ENCODE data around the gene CDCA5. TPM values are rescaled to one million over a fixed set of nuclear protein-coding genes. Genes with fewer than 3 reads are reported as not detected.
"Not testable (repeated sequence)": the region's sequence is repeated elsewhere in the genome, so short reads cannot be mapped to it uniquely, and the experiment has no call there.

Gene CDCA5
- polyA plus RNA-seq, 4 donors = 16.9 to 22.4 (median 21.1) TPM

DNA sequence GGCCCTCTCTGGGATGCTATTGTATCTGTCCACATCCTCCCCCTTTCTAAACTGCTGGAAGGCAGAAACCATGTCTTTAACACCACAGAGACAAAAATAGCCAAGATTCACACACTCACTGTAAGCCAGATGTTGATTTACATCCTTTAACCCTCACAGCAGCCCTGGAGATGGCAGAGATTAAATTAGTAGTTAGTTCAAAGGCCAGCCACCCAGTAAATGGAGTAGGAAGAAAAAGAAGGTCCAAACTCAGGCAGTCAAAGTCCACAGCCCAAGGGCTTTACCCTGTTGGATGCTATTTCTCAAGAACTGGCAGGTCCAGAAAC is 35.8 kb upstream of the CDCA5 start:
- no peak for DNase-seq (ENCODE audit: low read depth in 4 of 4, low spot score in 2 of 4)

DNA sequence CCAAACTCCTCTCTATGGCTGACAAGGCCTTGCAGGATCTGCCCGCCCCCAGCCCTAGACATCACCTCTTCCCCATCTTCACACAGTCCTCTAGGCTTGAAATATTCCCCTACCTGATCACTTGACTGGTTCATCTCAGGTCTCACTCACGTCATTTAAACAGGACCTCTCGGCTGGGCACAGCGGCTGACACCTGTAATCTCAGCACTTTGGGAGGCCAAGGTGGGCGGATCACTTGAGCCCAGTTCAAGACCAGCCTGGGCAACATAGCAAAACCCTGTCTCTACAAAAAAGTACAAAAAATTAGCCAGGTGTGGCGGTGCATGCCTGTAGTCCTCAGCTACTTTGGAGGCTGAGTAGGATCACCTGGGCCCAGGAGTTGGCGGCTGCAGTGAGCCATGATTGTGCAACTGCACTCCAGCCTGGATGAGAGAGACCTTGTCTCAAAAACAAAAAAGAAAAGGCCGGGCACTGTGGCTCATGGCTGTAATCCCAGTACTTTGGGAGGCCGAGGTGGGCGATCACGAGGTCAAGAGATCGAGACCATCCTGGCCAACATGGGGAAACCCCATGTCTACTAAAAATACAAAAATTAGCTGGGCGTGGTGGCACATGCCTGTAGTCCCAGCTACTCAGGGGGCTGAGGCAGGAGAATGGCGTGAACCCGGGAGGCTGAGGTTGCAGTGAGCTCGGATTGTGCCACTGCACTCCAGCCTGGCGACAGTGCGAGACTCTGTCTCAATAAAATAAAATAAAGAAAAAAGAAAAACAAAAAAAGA is 35.2 kb upstream of the CDCA5 start:
- not testable (repeated sequence) for DNase-seq (ENCODE audit: low read depth in 4 of 4, low spot score in 2 of 4)

DNA sequence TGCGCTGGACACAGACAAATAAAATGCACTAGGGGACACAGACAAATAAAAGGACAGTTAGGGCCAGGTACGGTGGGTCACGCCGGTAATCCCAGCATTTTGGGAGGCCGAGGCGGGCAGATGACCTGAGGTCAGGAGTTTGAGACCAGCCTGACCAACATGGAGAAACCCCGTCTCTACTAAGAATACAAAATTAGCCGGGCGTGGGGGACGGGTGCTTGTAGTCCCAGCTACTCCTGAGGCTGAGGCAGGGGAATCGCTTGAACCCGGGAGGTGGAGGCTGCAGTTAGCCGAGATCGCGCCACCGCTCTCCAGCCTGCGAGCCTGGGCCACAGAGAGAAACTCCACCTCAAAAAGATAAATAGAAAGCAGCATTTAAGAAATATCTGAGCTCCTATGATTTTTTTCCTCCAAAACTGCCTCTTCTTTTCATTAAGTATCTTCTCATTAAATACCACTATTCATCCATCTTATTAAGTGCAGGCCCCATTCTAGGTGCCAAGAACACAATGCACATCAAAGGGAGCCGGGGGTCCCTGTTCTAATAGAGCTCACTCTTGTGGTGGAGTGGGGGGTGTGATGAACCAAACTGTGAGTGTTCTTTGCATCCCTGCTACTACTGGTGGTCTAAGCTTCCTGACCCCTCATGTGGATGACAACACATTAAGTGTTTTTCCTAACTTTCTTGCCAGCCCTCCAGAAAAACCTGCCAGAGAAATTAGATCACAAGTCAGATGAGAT is 34.4 kb upstream of the CDCA5 start:
- no peak for DNase-seq (ENCODE audit: low read depth in 4 of 4, low spot score in 2 of 4)

DNA sequence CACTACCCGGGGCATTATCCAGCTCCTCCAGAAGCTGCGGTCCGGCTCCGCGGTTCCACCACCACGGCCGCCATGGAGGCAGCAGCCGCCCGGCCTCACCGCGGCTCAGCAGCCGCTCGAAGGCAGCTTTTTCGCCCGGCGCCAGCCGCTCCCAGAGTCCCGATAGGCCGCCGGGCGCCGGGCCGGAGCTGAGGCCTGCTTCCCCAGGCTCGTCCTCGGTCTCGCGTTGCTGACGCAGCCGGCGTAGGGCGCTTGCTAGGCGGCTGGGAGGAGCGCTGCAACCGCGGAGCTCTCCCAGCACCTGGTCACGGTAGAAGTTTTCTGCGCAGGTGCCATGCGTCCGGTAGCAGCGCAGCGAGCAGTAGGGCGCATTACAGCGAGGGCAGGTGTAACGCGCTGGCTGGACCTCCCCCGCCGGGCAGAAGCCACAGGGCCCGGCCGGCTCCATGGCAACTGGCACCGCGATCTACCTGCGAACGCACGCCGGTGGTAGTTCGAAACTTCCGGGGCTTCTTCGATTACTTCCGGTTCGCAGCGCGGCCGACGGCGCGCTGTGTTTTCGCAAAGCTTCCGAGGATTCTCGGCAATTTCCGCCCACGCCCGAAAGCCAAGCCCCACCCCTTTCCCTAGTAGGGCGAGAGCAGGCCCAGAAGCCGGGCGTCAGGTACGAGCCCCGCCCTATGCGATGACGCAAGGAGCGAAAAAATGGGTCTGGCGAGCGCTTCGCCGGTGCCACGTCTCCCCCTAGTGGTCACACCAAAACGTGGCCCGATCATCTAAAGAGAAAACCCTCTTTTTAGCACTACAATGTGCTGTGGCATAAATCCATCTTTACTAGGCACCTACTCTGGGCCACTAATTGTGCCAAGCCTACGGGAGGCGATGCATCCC is 33.6 kb upstream of the CDCA5 start, which contains the start of gene ZNHIT2:
Gene ZNHIT2, minus strand, starts transcription at position 496 of the 891 bp plus-strand sequence. Its CDS starts 48 bp downstream, at position 448.
- peak in 3 of 4 donors; percentile 96 to 98 (median 98) for DNase-seq (ENCODE audit: low read depth in 4 of 4, low spot score in 2 of 4)

DNA sequence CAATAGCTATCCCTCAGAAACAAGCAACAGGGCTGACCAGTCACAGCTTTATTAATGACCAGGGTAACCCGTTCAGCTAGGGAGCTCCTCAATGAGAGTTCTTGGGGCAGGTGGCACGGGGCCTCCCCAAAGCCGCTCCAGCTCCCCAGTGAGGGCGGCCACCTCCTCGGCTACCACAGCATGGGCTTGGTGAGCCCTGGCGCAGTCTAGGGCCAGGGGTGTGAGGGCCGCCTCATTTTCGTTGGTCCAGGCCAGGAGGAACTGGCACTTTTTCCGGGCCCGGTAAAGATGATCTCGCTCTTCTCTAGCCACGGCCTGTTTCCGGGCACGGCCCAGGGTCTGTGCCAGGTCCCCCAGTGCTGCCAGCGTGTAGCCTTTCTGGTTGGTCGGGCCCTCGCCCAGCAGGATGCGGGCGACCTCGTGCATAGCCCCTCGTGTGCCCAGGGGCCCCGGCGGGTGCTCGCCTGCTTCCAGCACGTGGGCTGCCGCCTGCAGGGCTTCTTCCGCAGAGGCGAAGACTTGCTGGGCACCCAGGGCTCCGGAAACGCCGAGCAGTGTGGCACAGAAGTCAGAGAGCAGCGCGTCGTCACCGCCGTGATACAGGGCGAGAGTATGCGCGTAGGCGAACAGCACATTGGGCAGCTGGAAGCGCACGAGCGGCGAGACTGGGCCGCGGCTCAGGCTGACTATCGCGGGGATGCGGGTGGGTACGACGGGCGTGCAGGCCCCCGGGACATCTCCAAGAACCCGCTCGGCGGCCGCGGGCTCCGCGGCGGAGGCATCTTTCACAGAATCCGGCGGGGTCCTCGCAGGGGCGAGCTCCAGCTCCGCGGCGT is 32.7 kb upstream of the CDCA5 start:
- no peak for DNase-seq (ENCODE audit: low read depth in 4 of 4, low spot score in 2 of 4)

DNA sequence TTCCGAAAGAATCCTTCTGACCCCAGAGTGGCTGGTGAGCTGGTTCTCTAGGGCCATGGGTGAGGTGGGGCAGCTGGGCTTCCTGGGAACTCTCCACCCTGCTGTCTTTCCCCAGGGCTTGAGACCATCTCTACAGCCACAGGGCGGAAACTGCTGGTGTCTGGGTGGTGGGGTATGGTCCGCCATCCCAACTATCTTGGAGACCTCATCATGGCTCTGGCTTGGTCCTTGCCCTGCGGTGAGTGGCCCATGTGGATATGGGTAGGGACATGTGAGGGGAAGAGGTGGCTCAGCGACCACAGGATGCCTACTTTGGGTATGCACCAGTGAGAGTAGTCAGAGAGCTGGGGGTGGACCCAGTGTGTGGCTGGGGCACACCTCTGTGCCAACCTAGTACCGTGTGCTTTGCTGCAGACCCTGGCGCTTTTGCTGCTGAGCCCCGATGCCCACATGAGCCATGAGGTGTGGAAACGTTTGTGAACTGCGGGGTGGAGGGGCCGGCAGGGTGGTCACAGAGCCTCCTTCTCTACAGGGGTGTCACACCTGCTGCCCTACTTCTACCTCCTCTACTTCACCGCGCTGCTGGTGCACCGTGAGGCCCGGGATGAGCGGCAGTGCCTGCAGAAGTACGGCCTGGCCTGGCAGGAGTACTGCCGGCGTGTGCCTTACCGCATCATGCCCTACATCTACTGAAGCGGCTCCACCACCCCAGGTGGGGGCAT is 31.7 kb upstream of the CDCA5 start:
- no peak for DNase-seq (ENCODE audit: low read depth in 4 of 4, low spot score in 2 of 4)

DNA sequence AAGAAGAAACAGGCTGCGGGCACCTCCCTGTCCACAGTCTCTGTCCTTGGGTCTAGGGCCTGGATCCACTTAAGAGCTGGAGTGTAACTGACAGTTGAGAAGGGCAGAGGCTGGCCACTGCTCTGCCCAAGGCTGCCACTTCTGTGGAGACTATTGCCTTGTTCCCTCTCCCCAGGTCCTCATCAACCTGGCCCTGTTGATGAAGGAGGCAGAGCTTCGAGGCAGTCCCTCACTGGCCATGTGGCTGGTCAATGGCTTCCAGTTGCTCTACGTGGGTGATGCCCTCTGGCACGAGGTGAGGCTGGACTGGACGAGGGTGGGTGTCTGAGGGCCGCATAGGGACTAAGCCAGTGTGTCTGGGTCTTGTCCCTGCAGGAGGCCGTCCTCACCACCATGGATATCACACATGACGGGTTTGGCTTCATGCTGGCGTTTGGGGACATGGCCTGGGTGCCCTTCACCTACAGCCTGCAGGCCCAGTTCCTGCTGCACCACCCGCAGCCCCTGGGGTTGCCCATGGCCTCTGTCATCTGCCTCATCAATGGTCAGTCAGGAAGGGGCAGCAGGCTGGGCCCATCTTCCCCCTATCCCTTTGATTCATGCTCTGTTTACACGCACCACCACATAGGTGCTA is 30.8 kb upstream of the CDCA5 start:
- no peak for DNase-seq (ENCODE audit: low read depth in 4 of 4, low spot score in 2 of 4)

DNA sequence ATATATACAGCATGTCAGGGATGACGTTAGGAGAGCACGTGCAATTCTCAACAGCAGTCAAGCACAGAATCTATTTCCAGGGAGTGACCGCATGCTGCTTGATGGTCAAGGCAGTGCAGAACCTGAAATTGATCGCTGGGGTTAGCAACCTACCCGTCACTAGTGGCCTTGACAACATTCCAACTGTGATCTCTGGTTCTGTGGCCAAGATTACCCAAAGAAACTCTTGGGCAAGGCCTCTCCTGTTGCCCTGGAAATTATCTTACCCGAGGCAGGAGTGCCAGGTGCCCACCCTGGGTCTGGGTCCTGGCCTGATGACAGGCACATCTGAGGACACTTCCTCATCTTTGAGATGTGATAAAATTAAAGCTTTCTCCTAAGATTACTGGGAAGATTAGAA is 30.0 kb upstream of the CDCA5 start:
- DNase-seq (ENCODE audit: low read depth in 4 of 4, low spot score in 2 of 4) = no peak

DNA sequence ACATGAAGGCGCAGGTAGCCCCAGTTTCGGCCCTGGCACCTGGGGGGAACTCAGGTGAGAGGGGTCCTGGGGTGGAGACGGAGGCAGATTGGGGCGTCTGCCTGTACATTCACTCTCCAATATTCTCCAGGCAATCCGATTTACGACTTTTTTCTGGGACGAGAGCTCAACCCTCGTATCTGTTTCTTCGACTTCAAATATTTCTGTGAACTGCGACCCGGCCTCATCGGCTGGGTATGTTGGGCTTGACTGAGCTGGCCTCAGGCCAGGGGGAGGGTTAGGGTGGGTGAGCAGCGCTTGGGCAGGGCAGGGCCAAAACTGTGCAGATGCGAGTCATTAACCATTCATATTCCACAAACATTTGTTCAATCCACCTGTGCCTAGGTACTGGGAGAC is 29.5 kb upstream of the CDCA5 start:
- no peak for DNase-seq (ENCODE audit: low read depth in 4 of 4, low spot score in 2 of 4)

DNA sequence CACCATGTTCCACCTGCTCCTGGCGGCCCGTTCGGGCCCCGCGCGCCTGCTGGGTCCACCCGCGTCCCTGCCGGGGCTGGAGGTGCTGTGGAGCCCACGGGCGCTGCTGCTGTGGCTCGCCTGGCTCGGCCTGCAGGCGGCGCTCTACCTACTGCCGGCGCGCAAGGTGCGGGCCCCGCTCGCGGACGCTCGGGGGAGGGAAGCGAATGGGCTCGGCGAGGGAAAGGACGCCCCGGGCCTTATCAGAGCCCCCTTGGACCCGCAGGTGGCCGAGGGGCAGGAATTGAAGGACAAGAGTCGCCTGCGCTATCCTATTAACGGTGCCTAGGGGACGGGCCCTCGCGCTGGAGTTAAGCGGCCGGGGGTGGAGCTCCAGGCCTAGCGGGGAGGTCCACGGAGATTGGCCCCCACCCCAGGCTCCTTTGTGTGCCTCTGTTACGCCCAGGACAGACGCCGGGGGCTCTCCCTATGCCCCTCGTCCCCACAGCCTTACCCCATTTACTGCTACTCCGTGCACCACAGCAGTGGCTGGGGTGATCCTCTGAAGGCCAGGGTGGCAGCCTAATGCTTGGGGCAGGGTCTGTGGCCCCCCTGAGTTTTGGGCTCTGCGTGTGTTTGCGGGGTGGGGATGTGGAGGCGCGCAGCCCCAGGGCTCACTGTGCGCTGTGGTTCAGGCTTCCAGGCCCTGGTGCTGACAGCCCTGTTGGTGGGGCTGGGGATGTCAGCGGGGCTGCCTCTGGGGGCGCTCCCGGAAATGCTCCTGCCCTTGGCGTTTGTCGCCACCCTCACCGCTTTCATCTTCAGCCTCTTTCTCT is 28.9 kb upstream of the CDCA5 start:
- DNase-seq (ENCODE audit: low read depth in 4 of 4, low spot score in 2 of 4) = no peak

DNA sequence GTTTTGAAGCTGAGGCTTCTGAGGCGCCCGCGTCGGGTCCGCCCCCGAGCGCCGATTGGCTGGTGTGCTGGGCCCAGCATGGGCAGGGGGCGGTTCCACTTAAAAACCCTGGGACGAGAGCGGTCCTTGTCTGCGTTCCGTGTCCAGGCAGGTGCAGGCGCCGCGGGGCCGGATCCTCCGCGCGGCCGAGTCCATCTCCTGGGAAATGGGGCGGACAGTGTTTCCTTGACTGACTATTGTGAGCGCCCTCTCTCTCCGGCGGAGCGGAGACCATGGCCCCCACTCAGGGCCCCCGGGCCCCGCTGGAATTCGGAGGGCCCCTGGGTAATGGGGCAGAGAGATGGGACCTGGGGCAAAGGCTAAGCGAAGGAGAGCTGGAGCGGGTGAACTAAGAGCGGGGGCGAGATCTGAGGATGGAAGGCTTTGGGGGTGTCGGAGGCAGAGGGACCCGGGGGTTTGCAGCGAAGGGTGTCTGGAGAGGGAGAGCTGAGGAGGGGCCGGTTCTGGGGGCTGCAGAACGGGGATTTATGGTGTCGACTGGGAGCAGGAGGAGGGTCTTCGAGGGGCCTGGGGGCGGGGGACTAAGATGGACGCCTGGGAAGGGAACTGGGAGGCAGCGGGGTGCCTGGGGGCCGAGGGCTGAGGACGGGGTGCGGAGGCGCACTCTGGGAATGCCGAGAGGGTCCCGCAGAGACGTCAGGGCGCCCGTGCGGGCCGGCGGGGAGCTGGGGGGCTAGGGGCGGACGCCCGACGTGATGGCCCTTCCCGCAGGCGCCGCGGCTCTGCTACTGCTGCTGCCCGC is 28.1 kb upstream of the CDCA5 start, which contains the start of gene TM7SF2:
Gene TM7SF2, plus strand, starts transcription at position 129 of the 802 bp plus-strand sequence. Its CDS starts 144 bp downstream, at position 273.
- peak in 2 of 4 donors; percentile 82 to 91 for DNase-seq (ENCODE audit: low read depth in 4 of 4, low spot score in 2 of 4)

DNA sequence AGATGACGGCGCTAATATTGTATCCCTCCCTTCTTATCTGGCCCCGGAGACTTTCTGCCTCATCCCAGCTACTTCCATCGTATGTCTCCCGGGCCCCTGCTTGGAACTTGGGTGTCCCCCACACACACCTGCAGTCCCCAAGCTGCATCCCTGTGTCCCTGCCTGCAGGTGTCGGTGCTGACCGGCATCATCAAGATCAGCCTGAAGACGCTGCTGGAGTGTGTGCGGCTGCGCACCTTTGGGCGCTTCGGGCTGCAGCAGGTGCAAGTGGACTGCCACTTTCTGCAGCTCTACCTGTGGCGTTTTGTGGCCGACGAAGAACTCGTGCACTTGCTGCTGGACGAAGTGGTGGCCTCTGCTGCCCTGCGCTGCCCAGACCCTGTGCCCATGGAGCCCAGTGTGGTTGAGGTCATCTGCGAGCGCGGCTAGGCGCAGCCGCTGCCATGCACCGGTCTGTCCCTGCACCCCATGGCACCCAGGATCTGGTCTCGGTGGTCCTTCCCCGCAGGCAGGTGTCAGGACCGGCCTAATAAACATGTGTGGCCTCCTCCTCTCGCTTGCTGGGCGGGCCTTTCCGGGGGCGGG is 27.4 kb upstream of the CDCA5 start:
- DNase-seq (ENCODE audit: low read depth in 4 of 4, low spot score in 2 of 4) = no peak

DNA sequence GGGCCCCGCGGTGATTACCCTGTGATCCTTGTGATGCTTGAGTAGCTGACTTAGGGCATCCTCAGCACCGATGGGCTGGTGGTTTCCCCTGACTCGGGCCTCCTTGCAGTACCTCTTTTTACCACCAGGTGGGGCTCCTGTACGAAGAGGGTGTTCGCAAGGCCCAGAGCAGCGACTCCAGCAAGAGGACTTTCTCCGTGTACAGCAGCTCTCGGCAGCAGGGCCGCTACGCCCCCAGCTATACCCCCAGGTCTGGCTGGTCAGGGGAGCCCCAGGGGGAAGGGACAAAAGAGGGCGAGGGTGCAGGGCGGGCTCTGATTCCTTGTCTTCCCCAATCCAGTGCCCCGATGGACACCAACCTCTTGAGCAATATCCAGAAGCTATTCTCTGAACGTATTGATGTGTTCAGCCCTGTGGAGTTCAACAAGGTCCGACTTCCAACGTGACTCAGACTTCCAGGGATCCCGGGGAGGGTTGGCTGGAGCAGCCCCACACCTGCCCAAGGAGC is 26.6 kb upstream of the CDCA5 start:
- DNase-seq (ENCODE audit: low read depth in 4 of 4, low spot score in 2 of 4) = peak in 2 of 4 donors; percentile 53 to 76

DNA sequence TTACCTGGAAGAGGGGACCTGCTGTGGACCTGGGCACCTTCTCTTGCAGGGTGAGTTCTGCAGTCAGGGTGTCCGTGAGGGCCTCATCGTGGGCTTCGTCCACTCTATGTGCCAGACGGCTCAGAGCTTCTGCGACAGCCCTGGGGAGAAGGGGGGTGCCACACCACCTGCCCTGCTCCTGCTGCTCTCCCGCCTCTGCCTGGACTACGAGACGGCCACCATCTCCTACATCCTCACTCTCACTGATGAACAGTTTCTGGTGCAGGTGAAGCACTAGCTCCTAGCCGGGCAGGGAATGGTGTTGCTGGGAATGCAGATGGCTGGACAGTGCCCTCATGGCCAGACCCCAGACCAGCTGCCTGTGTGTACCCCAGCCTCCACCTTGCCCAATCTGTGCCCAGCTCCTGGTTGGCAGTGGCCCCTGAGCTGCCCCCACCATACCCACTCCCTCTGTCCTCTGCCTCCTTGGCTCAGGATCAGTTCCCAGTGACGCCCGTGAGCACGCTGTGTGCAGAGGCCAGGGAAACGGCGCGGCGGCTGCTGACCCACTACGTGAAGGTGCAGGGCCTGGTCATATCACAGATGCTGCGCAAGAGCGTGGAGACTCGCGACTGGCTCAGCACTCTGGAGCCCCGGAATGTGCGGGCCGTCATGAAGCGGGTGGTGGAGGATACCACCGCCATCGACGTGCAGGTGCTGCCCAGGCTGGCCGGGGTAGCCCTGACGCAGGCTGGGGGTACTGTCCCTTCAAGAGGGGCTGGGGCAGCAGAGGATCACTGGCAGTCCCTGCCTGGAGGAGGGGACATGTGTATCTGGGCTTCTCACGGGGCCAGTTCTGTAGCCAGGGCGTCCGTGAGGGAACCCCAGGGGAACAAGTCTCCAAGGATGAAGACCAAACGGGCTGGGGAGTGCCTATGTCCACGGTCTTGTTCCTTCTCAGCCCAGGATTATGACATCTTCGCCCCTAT is 25.7 kb upstream of the CDCA5 start:
- no peak for DNase-seq (ENCODE audit: low read depth in 4 of 4, low spot score in 2 of 4)

DNA sequence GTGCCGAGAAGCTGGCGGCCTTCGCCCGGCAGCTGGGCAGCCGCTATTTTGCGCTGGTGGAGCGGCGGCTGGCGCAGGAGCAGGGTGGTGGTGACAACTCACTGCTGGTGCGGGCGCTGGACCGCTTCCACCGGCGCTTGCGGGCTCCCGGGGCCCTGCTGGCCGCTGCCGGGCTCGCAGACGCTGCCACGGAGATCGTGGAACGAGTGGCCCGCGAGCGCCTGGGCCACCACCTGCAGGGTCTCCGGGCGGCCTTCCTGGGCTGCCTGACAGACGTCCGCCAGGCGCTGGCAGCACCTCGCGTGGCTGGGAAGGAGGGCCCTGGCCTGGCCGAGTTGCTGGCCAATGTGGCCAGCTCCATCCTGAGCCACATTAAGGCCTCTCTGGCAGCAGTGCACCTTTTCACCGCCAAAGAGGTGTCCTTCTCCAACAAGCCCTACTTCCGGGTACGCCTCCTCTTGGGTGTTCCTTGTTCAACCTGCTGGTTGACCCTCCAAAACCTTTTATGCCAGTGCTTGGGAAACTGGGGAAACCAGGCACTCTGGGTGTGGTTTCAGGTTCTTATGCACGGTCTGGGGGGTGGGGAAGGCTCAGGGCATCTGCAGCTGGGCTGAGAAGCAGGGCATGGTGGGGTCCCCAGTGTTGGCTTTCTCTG is 24.8 kb upstream of the CDCA5 start:
- DNase-seq (ENCODE audit: low read depth in 4 of 4, low spot score in 2 of 4) = no peak
